Measurements from ENCODE around the gene GRB10.
A peak's percentile ranks its signal among the peaks of the same experiment; 100 is the strongest.

The GRB10 gene

DNA sequence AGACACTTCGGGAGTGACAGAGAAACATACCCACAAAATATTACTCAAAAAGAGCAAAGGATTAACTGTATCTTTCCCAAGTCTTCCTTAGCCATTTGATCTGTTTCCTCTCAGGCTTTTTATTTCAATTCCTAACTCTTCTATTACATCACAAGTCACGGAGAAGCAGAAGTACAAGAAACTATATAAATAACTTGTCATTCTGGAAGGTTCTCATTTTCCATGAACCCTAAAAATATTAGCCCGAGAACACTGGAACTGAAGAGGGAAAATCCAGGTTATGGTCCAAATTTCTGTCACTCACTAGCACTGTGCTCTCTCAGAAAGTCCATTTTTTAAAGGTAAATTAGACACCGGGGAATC is 98.0 kb downstream of the GRB10 start:
- Histone ChIP-seq H3K4me2 (ENCODE audit: low read length) (no peak overlapping the region), H3K9ac (ENCODE audit: low read length) (no peak overlapping the region), H4K20me1 (ENCODE audit: insufficient read depth, low read length) (no peaks in the 10 kb centered on the region)

DNA sequence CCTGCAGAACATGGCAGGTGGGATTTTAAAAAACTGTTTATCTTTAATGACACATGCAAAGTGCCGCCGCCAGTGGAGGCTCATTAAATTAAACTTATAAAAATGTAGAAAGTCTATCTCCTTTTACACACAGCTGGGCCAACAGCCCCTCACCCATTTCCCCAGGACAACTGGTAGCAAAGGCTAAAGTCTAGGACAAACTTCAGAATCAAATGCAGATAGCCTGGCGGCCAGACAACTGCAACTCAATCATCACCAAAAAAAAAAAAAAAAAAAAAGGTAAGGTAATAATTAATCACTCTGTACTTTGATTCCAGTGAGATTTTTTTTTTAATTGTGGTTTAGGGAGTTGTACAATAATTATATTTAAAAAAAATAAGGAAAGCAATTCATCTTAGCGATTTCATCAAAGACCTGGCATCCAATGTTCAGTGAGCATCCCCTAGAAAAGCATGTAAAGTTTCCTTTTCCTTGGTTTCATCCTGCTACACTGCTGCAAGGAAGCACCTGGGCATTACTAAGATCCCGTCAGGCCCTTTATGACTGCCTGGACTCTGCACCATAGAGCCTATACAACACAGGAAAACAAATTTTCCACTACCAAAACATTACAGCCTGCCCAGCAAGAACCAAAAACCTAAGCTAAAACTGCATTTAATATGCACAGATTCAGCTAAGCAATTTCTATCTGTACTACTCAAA is 98.5 kb downstream of the GRB10 start:
- H3K9me3 ChIP-seq (ENCODE audit: insufficient read depth, low read length) = no peaks in the 10 kb centered on the region
- no peaks in the 10 kb centered on the region for H3K36me3 ChIP-seq (replicated peaks; ENCODE audit: low read depth, low read length)
- no peak overlapping the region for H3K27ac ChIP-seq (ENCODE audit: low read length)
- no peak for TF ChIP-seq EZH2phosphoT487 (IDR thresholded peaks at IDR 0.05; ENCODE audit: low read depth)
- TF ChIP-seq, protein P1, sequence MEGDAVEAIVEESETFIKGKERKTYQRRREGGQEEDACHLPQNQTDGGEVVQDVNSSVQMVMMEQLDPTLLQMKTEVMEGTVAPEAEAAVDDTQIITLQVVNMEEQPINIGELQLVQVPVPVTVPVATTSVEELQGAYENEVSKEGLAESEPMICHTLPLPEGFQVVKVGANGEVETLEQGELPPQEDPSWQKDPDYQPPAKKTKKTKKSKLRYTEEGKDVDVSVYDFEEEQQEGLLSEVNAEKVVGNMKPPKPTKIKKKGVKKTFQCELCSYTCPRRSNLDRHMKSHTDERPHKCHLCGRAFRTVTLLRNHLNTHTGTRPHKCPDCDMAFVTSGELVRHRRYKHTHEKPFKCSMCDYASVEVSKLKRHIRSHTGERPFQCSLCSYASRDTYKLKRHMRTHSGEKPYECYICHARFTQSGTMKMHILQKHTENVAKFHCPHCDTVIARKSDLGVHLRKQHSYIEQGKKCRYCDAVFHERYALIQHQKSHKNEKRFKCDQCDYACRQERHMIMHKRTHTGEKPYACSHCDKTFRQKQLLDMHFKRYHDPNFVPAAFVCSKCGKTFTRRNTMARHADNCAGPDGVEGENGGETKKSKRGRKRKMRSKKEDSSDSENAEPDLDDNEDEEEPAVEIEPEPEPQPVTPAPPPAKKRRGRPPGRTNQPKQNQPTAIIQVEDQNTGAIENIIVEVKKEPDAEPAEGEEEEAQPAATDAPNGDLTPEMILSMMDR (IDR thresholded peaks at IDR 0.05; ENCODE audit: low read depth, low read length) = no peak
- no peak overlapping the region for H3K4me2 ChIP-seq (ENCODE audit: low read length)
- H3K9ac ChIP-seq (ENCODE audit: low read length) = no peak overlapping the region
- H2AFZ ChIP-seq (ENCODE audit: low read depth, low read length) = no peak overlapping the region
- peaks cover 13% of the 10 kb centered on the region for H3K4me1 ChIP-seq (ENCODE audit: low read length)
- no peaks in the 10 kb centered on the region for H4K20me1 ChIP-seq (ENCODE audit: insufficient read depth, low read length)
- H3K79me2 ChIP-seq (ENCODE audit: low read length) = no peaks in the 10 kb centered on the region
- peaks cover 27% of the 10 kb centered on the region for H3K27me3 ChIP-seq (ENCODE audit: low read depth, low read length)
- H3K4me3 ChIP-seq (ENCODE audit: low read length) = no peak overlapping the region

More for the DNA sequence above, 98.0 kb downstream of the GRB10 start:
- H3K4me3 ChIP-seq (ENCODE audit: low read length) = no peak overlapping the region
- no peak overlapping the region for H2AFZ ChIP-seq (ENCODE audit: low read depth, low read length)
- no peaks in the 10 kb centered on the region for H3K79me2 ChIP-seq (ENCODE audit: low read length)
- TF ChIP-seq EZH2phosphoT487 (IDR thresholded peaks at IDR 0.05; ENCODE audit: low read depth) = no peak
- TF ChIP-seq, protein P1 (IDR thresholded peaks at IDR 0.05; ENCODE audit: low read depth, low read length) = no peak
- no peak overlapping the region for H3K27ac ChIP-seq (ENCODE audit: low read length)
- H3K27me3 ChIP-seq (ENCODE audit: low read depth, low read length) = peaks cover 24% of the 10 kb centered on the region
- peaks cover 13% of the 10 kb centered on the region for H3K4me1 ChIP-seq (ENCODE audit: low read length)
- no peaks in the 10 kb centered on the region for H3K36me3 ChIP-seq (replicated peaks; ENCODE audit: low read depth, low read length)
- H3K9me3 ChIP-seq (ENCODE audit: insufficient read depth, low read length) = no peaks in the 10 kb centered on the region

DNA sequence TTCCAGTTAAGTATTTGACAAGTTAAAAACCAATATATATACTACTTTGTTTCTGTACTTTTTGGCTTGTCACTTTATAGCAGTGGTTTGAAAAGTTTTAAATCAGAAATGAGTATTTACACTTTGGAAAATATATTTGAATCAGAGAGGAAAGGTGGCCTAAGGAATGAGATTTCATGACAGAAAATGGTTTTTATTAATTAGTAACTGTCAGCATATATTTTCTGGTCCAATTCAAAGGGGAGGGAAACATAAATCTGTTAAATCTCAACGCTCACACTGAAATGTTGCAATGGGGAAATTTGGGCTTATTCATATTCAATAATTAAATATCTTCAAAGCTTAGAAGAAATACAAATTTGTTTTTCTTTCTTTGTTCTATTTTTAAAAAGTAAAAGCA is 100.1 kb downstream of the GRB10 start:
- no peak overlapping the region for H3K27ac ChIP-seq (ENCODE audit: low read length)
- TF ChIP-seq, protein P1 (IDR thresholded peaks at IDR 0.05; ENCODE audit: low read depth, low read length) = no peak
- TF ChIP-seq EZH2phosphoT487 (IDR thresholded peaks at IDR 0.05; ENCODE audit: low read depth) = no peak
- no peaks in the 10 kb centered on the region for H3K79me2 ChIP-seq (ENCODE audit: low read length)
- no peak overlapping the region for H3K9ac ChIP-seq (ENCODE audit: low read length)
- no peak overlapping the region for H2AFZ ChIP-seq (ENCODE audit: low read depth, low read length)
- no peak overlapping the region for H3K4me3 ChIP-seq (ENCODE audit: low read length)
- no peak overlapping the region for H3K4me2 ChIP-seq (ENCODE audit: low read length)
- peaks cover 13% of the 10 kb centered on the region for H3K4me1 ChIP-seq (ENCODE audit: low read length)
- no peaks in the 10 kb centered on the region for H4K20me1 ChIP-seq (ENCODE audit: insufficient read depth, low read length)
- H3K36me3 ChIP-seq (replicated peaks; ENCODE audit: low read depth, low read length) = no peaks in the 10 kb centered on the region
- H3K27me3 ChIP-seq (ENCODE audit: low read depth, low read length) = peaks cover 27% of the 10 kb centered on the region
- no peaks in the 10 kb centered on the region for H3K9me3 ChIP-seq (ENCODE audit: insufficient read depth, low read length)

DNA sequence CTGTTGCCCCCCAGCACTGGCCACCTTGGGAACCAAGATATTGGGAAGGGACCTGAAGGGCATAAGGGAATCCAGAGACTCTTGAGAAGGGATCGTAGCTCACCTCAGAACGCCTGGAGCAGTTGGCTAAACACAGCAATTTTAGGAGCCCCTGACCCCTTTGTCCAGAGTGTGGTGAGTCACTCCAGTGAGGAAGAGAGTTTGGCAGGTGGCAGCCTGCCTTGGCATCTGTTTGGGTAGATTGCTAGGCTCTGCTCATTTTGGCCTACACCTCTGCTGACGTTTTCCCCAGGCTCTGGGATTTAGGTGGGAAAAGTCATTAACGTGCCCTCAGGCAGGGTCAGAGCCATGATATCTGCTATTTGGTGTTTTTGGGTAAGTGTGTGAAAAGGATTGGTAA is 100.6 kb downstream of the GRB10 start:
- H3K4me3 ChIP-seq (ENCODE audit: low read length) = 0 out of 2 replicates have a peak overlapping the region, but pooled peaks have one; percentile 28
- no peak overlapping the region for H3K27ac ChIP-seq (ENCODE audit: low read length)
- H3K4me2 ChIP-seq (ENCODE audit: low read length) = peak overlapping the region; percentile 59
- H3K36me3 ChIP-seq (replicated peaks; ENCODE audit: low read depth, low read length) = no peaks in the 10 kb centered on the region
- no peak overlapping the region for H2AFZ ChIP-seq (ENCODE audit: low read depth, low read length)
- H4K20me1 ChIP-seq (ENCODE audit: insufficient read depth, low read length) = no peaks in the 10 kb centered on the region
- TF ChIP-seq, protein P1 (IDR thresholded peaks at IDR 0.05; ENCODE audit: low read depth, low read length) = no peak
- TF ChIP-seq EZH2phosphoT487 (IDR thresholded peaks at IDR 0.05; ENCODE audit: low read depth) = no peak
- 0 out of 2 replicates have a peak overlapping the region, but pooled peaks have one; percentile 8 for H3K9ac ChIP-seq (ENCODE audit: low read length)
- H3K27me3 ChIP-seq (ENCODE audit: low read depth, low read length) = peaks cover 27% of the 10 kb centered on the region
- H3K79me2 ChIP-seq (ENCODE audit: low read length) = no peaks in the 10 kb centered on the region
- H3K9me3 ChIP-seq (ENCODE audit: insufficient read depth, low read length) = no peaks in the 10 kb centered on the region
- peaks cover 13% of the 10 kb centered on the region for H3K4me1 ChIP-seq (ENCODE audit: low read length)
